Rectal smooth muscle tissue (tissue), 1 donor: ENCODE measurements around the gene PRH2.

Experiments
- H3K27ac ChIP-seq: one replicate; pipeline ENCODE4 v1.7.0; 2013; ENCODE audit warnings: low read depth, low read length, inconsistent platforms
- H3K27me3 ChIP-seq: one replicate; pipeline ENCODE4 v1.7.0; 2013; ENCODE audit warnings: low read length; ENCODE audit not compliant: control insufficient read depth, insufficient read depth
- H3K36me3 ChIP-seq: one replicate; pipeline ENCODE4 v1.7.0; 2013; ENCODE audit warnings: low read length; ENCODE audit not compliant: control insufficient read depth, insufficient read depth
- H3K4me1 ChIP-seq: one replicate; pipeline ENCODE4 v1.7.0; 2013; ENCODE audit warnings: low read length; ENCODE audit not compliant: control insufficient read depth, insufficient read depth
- H3K4me3 ChIP-seq: one replicate; pipeline ENCODE4 v1.7.0; 2013; ENCODE audit warnings: low read length
- H3K9ac ChIP-seq: one replicate; pipeline ENCODE4 v1.7.0; 2013; ENCODE audit warnings: low read length

The PRH2 gene

GRCh38 chr12:10936506-10936905, 7.5 kb downstream of the PRH2 start:
- Histone ChIP-seq H3K4me3 (no peak overlapping the region), H3K27me3 (no peaks in the 10 kb centered on the region), H3K9ac (no peak overlapping the region), H3K4me1 (no peaks in the 10 kb centered on the region), H3K36me3 (no peaks in the 10 kb centered on the region), H3K27ac (no peak overlapping the region)

DNA sequence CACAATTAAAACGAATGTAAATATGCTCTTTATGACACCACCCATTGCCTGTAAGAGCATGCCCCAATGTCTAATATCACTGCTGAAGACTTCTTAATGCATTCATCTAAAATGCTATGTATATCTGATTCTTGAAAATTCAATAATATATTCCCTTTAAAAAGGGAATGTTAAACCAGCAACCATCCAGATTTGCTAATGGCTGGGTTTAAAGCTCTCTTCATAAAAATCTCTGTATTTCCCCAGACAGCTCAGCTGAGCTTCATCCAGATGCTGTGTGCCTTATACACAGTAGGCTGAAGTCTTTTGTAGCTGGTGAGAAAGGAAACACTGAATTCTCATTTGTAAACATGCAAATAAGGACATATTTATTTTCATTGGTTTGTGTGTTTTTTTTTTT, 10.1 kb downstream of the PRH2 start, which contains the start of gene TAS2R14:
Gene TAS2R14, minus strand, starts transcription at position 101 of the 400 bp plus-strand sequence. Its CDS starts 56 bp downstream, at position 45.
- H3K27ac ChIP-seq = no peak within 1 kb of the TSS
- H3K9ac ChIP-seq = no peak within 1 kb of the TSS
- no peak within 1 kb of the TSS for H3K4me3 ChIP-seq
- no peaks in the 10 kb centered on the region for H3K27me3 ChIP-seq
- H3K36me3 ChIP-seq = no peaks in the 10 kb centered on the region
- H3K4me1 ChIP-seq = no peaks in the 10 kb centered on the region

- Histone ChIP-seq H3K27ac (no peak overlapping the region), H3K4me3 (no peak overlapping the region), H3K27me3 (no peaks in the 10 kb centered on the region), H3K36me3 (no peaks in the 10 kb centered on the region), H3K9ac (no peak overlapping the region), H3K4me1 (no peaks in the 10 kb centered on the region)
Observed at GRCh38 chr12:10940389-10940788, 11.4 kb downstream of the PRH2 start.

DNA sequence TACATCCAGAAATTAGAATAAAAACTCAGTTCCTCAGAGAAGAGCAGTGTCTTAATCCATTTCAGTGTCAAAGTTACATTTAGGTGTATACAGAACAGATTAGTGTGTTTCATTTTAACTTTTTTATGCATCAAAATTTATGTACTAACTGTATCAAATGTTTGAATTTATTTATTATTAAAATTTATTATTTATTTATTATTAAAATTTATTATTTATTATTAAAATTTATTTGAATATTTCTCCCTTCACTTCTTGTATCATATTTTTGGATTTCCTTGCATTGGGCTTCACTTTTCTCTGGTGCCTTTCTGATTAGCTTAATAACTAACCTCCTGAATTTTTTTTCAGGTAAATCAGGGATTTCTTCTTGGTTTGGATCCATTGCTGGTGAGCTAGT, 12.3 kb downstream of the PRH2 start:
- no peak overlapping the region for H3K27ac ChIP-seq
- no peaks in the 10 kb centered on the region for H3K4me1 ChIP-seq
- H3K4me3 ChIP-seq = no peak overlapping the region
- H3K9ac ChIP-seq = no peak overlapping the region
- H3K36me3 ChIP-seq = no peaks in the 10 kb centered on the region
- no peaks in the 10 kb centered on the region for H3K27me3 ChIP-seq

DNA sequence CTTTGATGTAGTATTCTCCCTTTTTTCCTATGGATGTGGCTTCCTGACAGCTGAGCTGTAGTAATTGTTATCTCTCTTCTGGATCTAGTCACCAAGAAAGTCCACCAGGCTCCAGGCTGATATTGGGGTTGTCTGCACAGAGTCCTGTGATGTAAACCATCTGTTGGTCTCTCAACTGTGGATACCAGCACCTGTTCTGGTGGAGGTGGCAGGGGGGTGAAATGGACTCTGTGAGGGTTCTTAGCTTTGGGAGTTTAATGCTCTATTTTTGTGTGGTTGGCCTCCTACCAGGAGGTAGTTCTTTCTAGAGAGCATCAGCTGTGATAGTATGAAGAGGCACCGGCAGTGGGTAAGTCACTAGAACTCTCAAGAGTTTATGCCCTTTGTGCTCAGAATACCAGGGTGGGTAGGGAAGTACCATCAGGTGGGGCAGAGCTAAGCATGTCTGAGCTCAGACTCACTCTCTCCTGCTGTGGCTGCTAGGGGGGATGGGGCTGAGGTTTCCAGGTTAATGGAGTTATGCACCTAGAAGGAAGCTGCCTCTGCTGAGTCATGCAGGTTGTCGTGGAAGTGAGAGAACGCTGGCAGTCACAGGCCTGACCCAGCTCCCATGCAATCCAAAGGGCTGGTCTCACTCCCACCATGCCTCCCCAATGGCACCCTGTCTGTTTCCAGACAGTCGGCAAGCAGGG, 13.0 kb downstream of the PRH2 start:
- Histone ChIP-seq H3K36me3 (no peaks in the 10 kb centered on the region), H3K4me1 (no peaks in the 10 kb centered on the region), H3K9ac (no peak overlapping the region), H3K27ac (no peak overlapping the region), H3K4me3 (no peak overlapping the region), H3K27me3 (no peaks in the 10 kb centered on the region)

- Histone ChIP-seq H3K27me3 (no peaks in the 10 kb centered on the region), H3K27ac (no peak overlapping the region), H3K4me1 (no peaks in the 10 kb centered on the region), H3K4me3 (no peak overlapping the region), H3K9ac (no peak overlapping the region), H3K36me3 (no peaks in the 10 kb centered on the region)
Observed at GRCh38 chr12:10943167-10943566, 14.1 kb downstream of the PRH2 start.

DNA sequence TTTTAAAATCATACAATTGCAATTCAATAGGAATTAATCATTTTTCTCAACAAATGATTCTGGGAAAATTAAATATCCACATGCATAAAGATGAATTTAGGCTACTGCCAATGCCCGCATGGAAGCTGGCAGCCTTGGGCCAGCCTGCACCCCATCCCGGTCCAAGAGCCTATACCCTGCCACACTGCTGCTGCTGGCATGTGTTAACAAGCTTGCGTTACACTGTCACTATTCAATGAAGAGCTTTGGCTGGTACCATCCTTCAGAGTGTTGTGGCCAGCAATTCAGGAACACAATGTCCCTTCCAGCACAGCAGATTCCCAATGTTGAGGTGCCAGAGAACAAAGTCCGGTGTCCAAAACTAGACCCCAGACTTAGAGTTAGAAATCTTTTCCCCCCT, 23.6 kb downstream of the PRH2 start:
- Histone ChIP-seq H3K9ac (no peak overlapping the region), H3K4me3 (no peak overlapping the region), H3K27me3 (no peaks in the 10 kb centered on the region), H3K36me3 (no peaks in the 10 kb centered on the region), H3K27ac (no peak overlapping the region), H3K4me1 (no peaks in the 10 kb centered on the region)

- Histone ChIP-seq H3K9ac (no peak overlapping the region), H3K4me1 (no peaks in the 10 kb centered on the region), H3K36me3 (no peaks in the 10 kb centered on the region), H3K4me3 (no peak overlapping the region), H3K27me3 (no peaks in the 10 kb centered on the region), H3K27ac (no peak overlapping the region)
Observed at GRCh38 chr12:10956085-10956484, 27.0 kb downstream of the PRH2 start.

- H3K27me3 ChIP-seq = no peaks in the 10 kb centered on the region
- H3K27ac ChIP-seq = no peak overlapping the region
- no peaks in the 10 kb centered on the region for H3K4me1 ChIP-seq
- no peaks in the 10 kb centered on the region for H3K36me3 ChIP-seq
- no peak overlapping the region for H3K9ac ChIP-seq
- no peak overlapping the region for H3K4me3 ChIP-seq
Observed at GRCh38 chr12:10957741-10958140, 28.7 kb downstream of the PRH2 start.

DNA sequence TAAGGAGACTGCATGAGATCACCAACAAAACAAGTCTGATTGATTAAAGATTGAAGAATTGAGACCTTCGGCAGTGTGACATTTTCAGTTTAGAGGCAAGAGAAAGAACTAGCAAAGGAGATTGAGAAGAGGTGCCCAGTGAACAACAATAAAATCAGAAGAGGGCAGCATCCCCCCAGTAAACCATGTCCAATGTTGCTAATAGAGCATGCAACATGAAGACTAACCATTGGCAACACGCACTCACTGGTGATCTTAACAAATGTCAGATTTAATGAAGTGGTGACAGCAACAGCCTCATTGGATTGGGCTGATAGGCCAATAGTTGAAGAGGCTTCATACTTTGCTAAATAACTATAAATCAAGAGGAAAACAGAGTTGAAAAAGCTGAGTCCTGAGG, 30.8 kb downstream of the PRH2 start:
- H3K4me1 ChIP-seq = no peaks in the 10 kb centered on the region
- no peak overlapping the region for H3K4me3 ChIP-seq
- no peaks in the 10 kb centered on the region for H3K36me3 ChIP-seq
- no peaks in the 10 kb centered on the region for H3K27me3 ChIP-seq
- no peak overlapping the region for H3K27ac ChIP-seq
- no peak overlapping the region for H3K9ac ChIP-seq

- H3K4me3 ChIP-seq = no peak overlapping the region
- H3K36me3 ChIP-seq = no peaks in the 10 kb centered on the region
Observed at GRCh38 chr12:10960211-10960610, 31.2 kb downstream of the PRH2 start.

GRCh38 chr12:10965476-10965875, 36.4 kb downstream of the PRH2 start:
- Histone ChIP-seq H3K4me1 (no peaks in the 10 kb centered on the region), H3K27ac (no peak overlapping the region), H3K27me3 (no peaks in the 10 kb centered on the region)

More at GRCh38 chr12:10960211-10960610, 31.2 kb downstream of the PRH2 start:
- H3K9ac ChIP-seq = no peak overlapping the region
- H3K4me1 ChIP-seq = no peaks in the 10 kb centered on the region
- no peak overlapping the region for H3K27ac ChIP-seq
- H3K27me3 ChIP-seq = no peaks in the 10 kb centered on the region

DNA sequence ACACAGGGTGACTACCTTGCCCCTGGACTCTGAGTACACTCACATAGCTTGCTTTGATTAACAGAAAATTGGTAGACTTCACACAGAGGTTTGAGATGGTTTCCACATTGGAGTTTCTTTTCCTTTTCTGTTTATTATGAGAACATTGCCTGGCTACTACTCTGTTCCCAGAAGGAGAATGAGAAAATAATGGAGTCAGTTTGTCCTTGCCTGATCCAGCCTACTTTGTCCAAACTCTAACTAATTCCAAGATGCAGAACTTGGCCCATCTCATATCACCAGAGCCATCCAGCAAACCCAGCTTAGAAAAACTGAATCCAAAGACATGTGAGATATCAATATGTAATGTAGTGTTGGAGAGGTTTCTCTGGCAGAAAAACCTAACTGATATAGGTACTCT, 37.3 kb downstream of the PRH2 start:
- H3K9ac ChIP-seq = no peak overlapping the region

More at GRCh38 chr12:10965476-10965875, 36.4 kb downstream of the PRH2 start:
- H3K9ac ChIP-seq = no peak overlapping the region
- no peak overlapping the region for H3K4me3 ChIP-seq
- no peaks in the 10 kb centered on the region for H3K36me3 ChIP-seq

More for the DNA sequence above, 37.3 kb downstream of the PRH2 start:
- Histone ChIP-seq H3K4me1 (no peaks in the 10 kb centered on the region), H3K27ac (no peak overlapping the region), H3K36me3 (no peaks in the 10 kb centered on the region), H3K4me3 (no peak overlapping the region), H3K27me3 (no peaks in the 10 kb centered on the region)
